Neural progenitor cell (in vitro differentiated cells): ENCODE measurements around the gene ENOSF1. TPM values are rescaled to one million over a fixed set of nuclear protein-coding genes. Genes with fewer than 3 reads are reported as not detected.

Experiments used
- DNase-seq: peaks from one replicate; pipeline ENCODE4 v3.0.0-alpha.2; 2016; ENCODE audit warnings: low spot score
- H2AFZ ChIP-seq: fragments of 200-600 bp; sonication (generic); replicated peaks from 2 replicates; pipeline ENCODE4 v1.6.1; 2016; ENCODE audit warnings: antibody characterized with exemption
- H3F3A ChIP-seq: fragments of 200-600 bp; sonication (generic); 2 replicates; pipeline ENCODE4 v1.6.1; 2016; ENCODE audit warnings: antibody characterized with exemption, low read depth
- H3K27ac ChIP-seq: fragments of 200-600 bp; sonication (generic); 2 replicates; pipeline ENCODE4 v1.5.1; 2016; ENCODE audit warnings: mild to moderate bottlenecking
- H3K27me3 ChIP-seq: fragments of 200-600 bp; sonication (generic); 2 replicates; pipeline ENCODE4 v1.6.1; 2016; ENCODE audit warnings: mild to moderate bottlenecking, moderate library complexity
- H3K36me3 ChIP-seq: fragments of 200-600 bp; sonication (generic); 2 replicates; pipeline ENCODE4 v1.5.1; 2016
- H3K4me1 ChIP-seq: fragments of 200-600 bp; sonication (generic); 2 replicates; pipeline ENCODE4 v1.6.1; 2016; ENCODE audit warnings: mixed run types
- H3K4me2 ChIP-seq: fragments of 200-600 bp; sonication (generic); 2 replicates; pipeline ENCODE4 v1.6.1; 2016
- H3K4me3 ChIP-seq: fragments of 200-600 bp; sonication (generic); 2 replicates; pipeline ENCODE4 v1.5.1; 2016
- H3K79me2 ChIP-seq: fragments of 200-600 bp; sonication (generic); 2 replicates; pipeline ENCODE4 v1.6.1; 2016; ENCODE audit warnings: low read depth
- H3K9ac ChIP-seq: fragments of 200-600 bp; sonication (generic); 2 replicates; pipeline ENCODE4 v1.6.1; 2016
- H3K9me3 ChIP-seq: fragments of 200-600 bp; sonication (generic); 2 replicates; pipeline ENCODE4 v1.5.1; 2016; ENCODE audit warnings: low read depth
- H4K20me1 ChIP-seq: fragments of 200-600 bp; sonication (generic); 2 replicates; pipeline ENCODE4 v1.6.1; 2016; ENCODE audit warnings: low read depth
- H3K27ac Mint-ChIP-seq: 3 replicates; pipeline ENCODE4 v1.8.0; 2021; ENCODE audit warnings: mixed read lengths
- H3K27me3 Mint-ChIP-seq: 2 replicates; pipeline ENCODE4 v1.8.0; 2022; ENCODE audit warnings: low read depth, mild to moderate bottlenecking, inconsistent platforms, moderate library complexity, mixed read lengths; ENCODE audit not compliant: insufficient read depth
- H3K36me3 Mint-ChIP-seq: 3 replicates; pipeline ENCODE4 v1.8.0; 2021; ENCODE audit warnings: mixed read lengths
- H3K4me1 Mint-ChIP-seq: 3 replicates; pipeline ENCODE4 v1.8.0; 2021; ENCODE audit warnings: mixed read lengths
- H3K4me3 Mint-ChIP-seq: 3 replicates; pipeline ENCODE4 v1.8.0; 2021; ENCODE audit warnings: mild to moderate bottlenecking, moderate library complexity, mixed read lengths
- H3K9me3 Mint-ChIP-seq: 3 replicates; pipeline ENCODE4 v1.8.0; 2020; ENCODE audit warnings: mixed read lengths
- EZH2 ChIP-seq: fragments of 200-600 bp; sonication (generic); IDR thresholded peaks from 2 replicates; pipeline ENCODE4 v1.6.1; 2017; ENCODE audit warnings: antibody characterized with exemption, mild to moderate bottlenecking, moderate library complexity
- EZH2phosphoT487 ChIP-seq: fragments of 200-600 bp; sonication (generic); IDR thresholded peaks from 2 replicates; pipeline ENCODE4 v1.6.1; 2017; ENCODE audit warnings: antibody characterized with exemption
- total RNA-seq: library from RNA; depleted of rRNA; stranded (reverse); fragments of >200 nt; gene quantifications from 2 replicates; pipeline ENCODE4 v1.2.3, GENCODE V29; 2015; ENCODE audit warnings: low replicate concordance
- TF ChIP-seq, protein P1 (sequence below): fragments of 200-600 bp; sonication (generic); IDR thresholded peaks from 2 replicates; pipeline ENCODE4 v1.5.1; 2017; ENCODE audit warnings: antibody characterized with exemption, mild to moderate bottlenecking

ENOSF1 gene
- total RNA-seq, 1 donor from 2014 or later, result 29.7 TPM

DNA sequence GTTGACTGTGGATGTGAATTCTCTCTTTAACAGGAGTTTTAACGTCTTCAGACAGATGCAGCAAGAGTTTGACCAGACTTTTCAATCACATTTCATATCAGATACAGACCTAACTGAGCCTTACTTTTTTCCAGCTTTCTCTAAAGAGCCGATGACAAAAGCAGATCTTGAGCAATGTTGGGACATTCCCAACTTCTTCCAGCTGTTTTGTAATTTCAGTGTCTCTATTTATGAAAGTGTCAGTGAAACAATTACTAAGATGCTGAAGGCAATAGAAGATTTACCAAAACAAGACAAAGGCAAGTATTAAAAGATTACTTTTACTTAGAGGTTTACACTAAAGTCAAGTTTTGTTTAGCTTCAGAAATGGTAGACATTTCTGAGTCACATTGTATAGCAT lies 85.2 kb downstream of the ENOSF1 start:
- Histone ChIP-seq H4K20me1 (no peaks in the 10 kb centered on the region), H3K4me3 (no peak overlapping the region), H3K79me2 (no peaks in the 10 kb centered on the region), H3F3A (no peaks in the 10 kb centered on the region), H3K9me3 (no peaks in the 10 kb centered on the region), H3K4me1 (no peaks in the 10 kb centered on the region), H2AFZ (no peak overlapping the region), H3K36me3 (no peaks in the 10 kb centered on the region), H3K4me2 (no peak overlapping the region), H3K9ac (no peak overlapping the region), H3K27me3 (no peaks in the 10 kb centered on the region), H3K27ac (no peak overlapping the region)
- H3K36me3 Mint-ChIP-seq, result no peaks in the 10 kb centered on the region
- TF ChIP-seq, protein P1, sequence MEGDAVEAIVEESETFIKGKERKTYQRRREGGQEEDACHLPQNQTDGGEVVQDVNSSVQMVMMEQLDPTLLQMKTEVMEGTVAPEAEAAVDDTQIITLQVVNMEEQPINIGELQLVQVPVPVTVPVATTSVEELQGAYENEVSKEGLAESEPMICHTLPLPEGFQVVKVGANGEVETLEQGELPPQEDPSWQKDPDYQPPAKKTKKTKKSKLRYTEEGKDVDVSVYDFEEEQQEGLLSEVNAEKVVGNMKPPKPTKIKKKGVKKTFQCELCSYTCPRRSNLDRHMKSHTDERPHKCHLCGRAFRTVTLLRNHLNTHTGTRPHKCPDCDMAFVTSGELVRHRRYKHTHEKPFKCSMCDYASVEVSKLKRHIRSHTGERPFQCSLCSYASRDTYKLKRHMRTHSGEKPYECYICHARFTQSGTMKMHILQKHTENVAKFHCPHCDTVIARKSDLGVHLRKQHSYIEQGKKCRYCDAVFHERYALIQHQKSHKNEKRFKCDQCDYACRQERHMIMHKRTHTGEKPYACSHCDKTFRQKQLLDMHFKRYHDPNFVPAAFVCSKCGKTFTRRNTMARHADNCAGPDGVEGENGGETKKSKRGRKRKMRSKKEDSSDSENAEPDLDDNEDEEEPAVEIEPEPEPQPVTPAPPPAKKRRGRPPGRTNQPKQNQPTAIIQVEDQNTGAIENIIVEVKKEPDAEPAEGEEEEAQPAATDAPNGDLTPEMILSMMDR, result no peak
- H3K4me3 Mint-ChIP-seq, result no peak overlapping the region
- no peaks in the 10 kb centered on the region for H3K9me3 Mint-ChIP-seq
- no peaks in the 10 kb centered on the region for H3K4me1 Mint-ChIP-seq
- H3K27ac Mint-ChIP-seq, result no peak overlapping the region
- peaks cover 4% of the 10 kb centered on the region for H3K27me3 Mint-ChIP-seq
- no peak for DNase-seq

DNA sequence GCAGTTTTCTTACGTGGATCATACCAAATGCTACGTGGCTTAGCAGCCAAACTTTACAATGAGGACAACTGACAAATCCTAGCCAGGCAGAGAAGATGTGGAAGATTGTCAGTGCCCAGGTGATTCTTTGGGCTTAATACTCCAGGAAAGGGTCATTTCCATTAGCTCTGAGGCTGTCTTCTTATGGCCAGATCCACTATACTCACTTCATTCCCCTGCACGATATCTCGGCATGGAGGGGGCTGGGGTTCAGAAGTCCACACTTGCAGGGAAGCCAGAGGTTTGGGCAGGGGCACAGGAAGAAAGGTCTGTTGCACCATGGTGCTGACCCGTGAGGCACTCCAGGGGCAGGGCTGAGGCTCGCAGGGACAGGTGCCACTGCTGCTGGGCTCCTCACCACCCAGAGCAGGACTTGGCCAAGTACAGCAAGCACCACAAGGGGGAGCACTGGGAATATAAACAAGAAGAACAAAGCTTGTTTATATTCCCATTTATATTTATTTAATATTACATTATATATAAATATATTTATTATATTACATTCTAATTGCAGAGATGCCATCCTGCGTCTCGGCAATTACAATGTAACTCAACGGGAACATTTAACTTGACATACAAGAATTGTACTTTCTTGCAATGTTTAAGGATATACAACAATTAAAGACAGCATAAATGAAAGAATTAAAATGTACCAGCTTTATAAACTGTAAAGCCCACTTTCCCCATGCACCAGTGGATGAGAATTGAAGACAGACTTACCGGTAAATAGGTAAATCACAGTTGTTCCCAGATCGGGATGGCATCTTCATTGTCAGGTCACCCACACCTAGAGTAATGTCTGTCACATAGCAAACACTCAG lies 88.4 kb downstream of the ENOSF1 start:
- DNase-seq, result peak; percentile 80
- H3K27ac ChIP-seq, result no peak overlapping the region
- H3K27ac Mint-ChIP-seq, result no peak overlapping the region
- no peaks in the 10 kb centered on the region for H3K4me1 Mint-ChIP-seq
- H3K36me3 Mint-ChIP-seq, result no peaks in the 10 kb centered on the region
- no peaks in the 10 kb centered on the region for H3K9me3 ChIP-seq
- H3K9me3 Mint-ChIP-seq, result no peaks in the 10 kb centered on the region
- no peaks in the 10 kb centered on the region for H3K4me1 ChIP-seq
- peaks cover 2% of the 10 kb centered on the region for H3K27me3 Mint-ChIP-seq
- H3K79me2 ChIP-seq, result no peaks in the 10 kb centered on the region
- no peak overlapping the region for H3K4me3 ChIP-seq
- no peaks in the 10 kb centered on the region for H3F3A ChIP-seq
- no peak overlapping the region for H3K9ac ChIP-seq
- no peak overlapping the region for H3K4me3 Mint-ChIP-seq
- TF ChIP-seq, protein P1, result peak; percentile 75
- no peak for TF ChIP-seq EZH2phosphoT487
- no peaks in the 10 kb centered on the region for H4K20me1 ChIP-seq
- no peaks in the 10 kb centered on the region for H3K27me3 ChIP-seq
- no peak overlapping the region for H3K4me2 ChIP-seq
- no peaks in the 10 kb centered on the region for H3K36me3 ChIP-seq
- no peak overlapping the region for H2AFZ ChIP-seq

DNA sequence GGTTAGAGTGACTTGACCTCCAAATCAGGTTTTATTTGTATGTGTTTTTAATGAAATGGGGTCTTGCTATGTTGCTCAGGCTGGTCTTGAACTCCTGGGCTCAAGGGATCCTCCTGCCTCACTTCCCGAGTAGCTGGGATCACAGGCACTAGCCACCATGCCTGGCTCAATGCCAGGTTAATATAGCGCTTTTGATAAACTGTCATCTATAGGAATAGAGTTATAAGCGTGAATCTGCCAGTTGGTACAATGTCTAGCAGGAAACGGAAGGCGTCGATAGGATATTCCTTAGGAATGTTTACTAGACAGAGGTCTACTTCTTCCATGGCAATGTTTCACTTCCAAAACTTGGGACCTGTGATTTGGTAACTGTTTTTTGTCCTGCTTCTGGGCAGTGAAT lies 90.1 kb downstream of the ENOSF1 start:
- Histone ChIP-seq H3K4me3 (no peak overlapping the region), H3K4me2 (no peak overlapping the region), H3K27ac (no peak overlapping the region), H4K20me1 (no peaks in the 10 kb centered on the region), H2AFZ (no peak overlapping the region), H3K9ac (no peak overlapping the region), H3K4me1 (no peaks in the 10 kb centered on the region), H3K36me3 (no peaks in the 10 kb centered on the region), H3F3A (no peaks in the 10 kb centered on the region), H3K9me3 (no peaks in the 10 kb centered on the region), H3K79me2 (no peaks in the 10 kb centered on the region), H3K27me3 (no peaks in the 10 kb centered on the region)
- Mint-ChIP-seq H3K27ac (no peak overlapping the region), H3K27me3 (peaks cover 2% of the 10 kb centered on the region), H3K9me3 (no peaks in the 10 kb centered on the region), H3K4me1 (no peaks in the 10 kb centered on the region), H3K36me3 (no peaks in the 10 kb centered on the region), H3K4me3 (no peak overlapping the region)
- TF ChIP-seq EZH2 (no peak), EZH2phosphoT487 (no peak)
- TF ChIP-seq, protein P1, result no peak
- DNase-seq, result no peak
